ENCODE measurements around the gene DIS3L2.

Gene DIS3L2

GRCh38 chr2:232276084-232276732, 314.7 kb downstream of the DIS3L2 start:
- no peak for DNase-seq

DNA sequence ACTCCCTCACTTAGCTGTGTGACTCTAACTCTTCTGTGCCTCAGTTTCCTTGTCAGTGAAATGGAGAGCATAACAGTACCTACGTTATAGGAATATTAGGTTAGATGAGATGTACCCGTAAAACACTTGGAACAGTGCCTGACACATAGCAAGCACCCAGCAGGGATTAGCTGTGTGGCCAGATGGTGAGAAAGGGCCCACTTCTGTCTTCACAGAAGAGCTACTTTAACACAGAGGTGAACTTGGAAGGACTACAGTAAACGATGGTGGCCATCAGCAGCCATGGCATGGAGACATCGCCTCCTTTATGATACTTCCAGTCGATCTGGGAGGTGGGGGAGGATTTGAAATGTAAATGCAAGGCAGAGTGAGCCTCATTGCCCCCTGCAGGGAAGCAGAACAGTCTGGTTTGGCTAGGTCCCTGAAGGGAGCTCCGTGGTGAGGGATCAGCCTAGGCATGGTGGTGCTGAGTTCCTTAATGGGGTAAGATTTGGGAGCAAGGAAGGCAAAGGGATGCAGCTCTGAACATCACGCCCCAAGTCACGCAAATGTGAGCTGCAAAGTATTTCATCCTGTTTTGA, 315.3 kb downstream of the DIS3L2 start:
- DNase-seq = no peak

- no peak for DNase-seq
These were observed 317.0 kb downstream of the DIS3L2 start for GRCh38 chr2:232278534-232278933.

- DNase-seq = no peak
These were observed 318.8 kb downstream of the DIS3L2 start for GRCh38 chr2:232280341-232280740.

DNA sequence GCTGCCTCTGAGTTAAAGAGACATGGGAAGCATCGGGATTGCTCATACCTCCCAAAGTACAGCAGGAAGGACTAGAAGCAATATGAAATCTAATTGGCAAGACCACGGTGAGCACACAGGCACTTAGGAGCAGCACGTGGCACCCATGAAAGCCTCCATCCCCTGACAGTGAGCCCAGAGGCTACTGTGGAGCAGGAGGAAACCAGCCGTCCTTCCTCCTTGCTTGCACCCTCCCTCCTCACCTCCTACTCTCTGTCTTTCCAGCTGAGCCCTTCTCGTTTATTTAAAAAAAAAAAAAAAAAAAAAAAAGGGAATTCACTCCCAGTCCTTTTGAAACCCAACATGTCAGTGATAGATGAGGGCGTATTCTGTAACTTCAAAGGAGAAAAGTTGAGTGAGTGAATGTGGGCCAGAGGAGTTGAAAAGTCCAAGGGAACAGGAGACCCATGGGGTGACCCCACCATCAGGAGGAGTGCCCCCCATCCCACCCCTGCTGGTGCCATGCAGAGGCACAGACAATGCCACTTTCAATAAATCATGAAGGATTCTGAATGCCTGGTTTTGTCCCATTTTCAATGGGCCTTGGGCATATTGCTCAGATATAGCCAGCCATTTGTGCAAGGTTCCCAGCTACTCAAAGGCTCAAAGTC, 320.5 kb downstream of the DIS3L2 start:
- no peak for DNase-seq

DNA sequence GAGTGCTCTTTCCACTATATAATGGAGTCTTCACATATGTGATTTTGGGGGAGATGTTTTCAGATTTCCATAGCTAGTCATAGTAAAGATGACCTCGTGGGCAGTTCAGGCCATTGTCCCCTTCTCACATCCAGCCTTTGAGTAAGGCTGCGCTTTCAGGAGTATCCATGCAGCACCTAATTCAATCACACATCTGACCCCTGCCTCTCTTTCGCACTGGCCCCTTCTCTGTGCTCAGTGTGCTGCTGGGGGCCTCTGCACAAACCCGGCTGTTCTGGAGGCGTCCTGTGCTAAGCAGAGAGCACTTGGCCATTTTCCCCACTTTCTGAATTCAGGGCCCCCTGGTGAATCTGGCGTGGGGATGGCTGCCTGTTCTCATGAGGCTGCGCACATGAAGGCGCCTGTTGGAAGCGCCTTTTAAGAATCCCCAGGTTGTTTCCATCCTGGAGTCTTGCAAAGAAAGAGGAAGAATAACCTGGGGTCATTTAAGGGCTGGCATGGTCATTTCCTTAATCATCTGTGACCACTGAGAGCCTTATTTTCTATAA, 321.1 kb downstream of the DIS3L2 start:
- DNase-seq = no peak

GRCh38 chr2:232286001-232286868, 324.7 kb downstream of the DIS3L2 start:
- no peak for DNase-seq

GRCh38 chr2:232287316-232287715, 325.8 kb downstream of the DIS3L2 start:
- DNase-seq = no peak

GRCh38 chr2:232288489-232289030, 327.0 kb downstream of the DIS3L2 start:
- DNase-seq = no peak

- DNase-seq = no peak
These were observed 329.2 kb downstream of the DIS3L2 start for GRCh38 chr2:232290668-232291067.

- DNase-seq = no peak
These were observed 329.8 kb downstream of the DIS3L2 start for GRCh38 chr2:232291343-232291742.

- DNase-seq = peak; percentile 48 to 81
These were observed 331.1 kb downstream of the DIS3L2 start for GRCh38 chr2:232292395-232293154.

DNA sequence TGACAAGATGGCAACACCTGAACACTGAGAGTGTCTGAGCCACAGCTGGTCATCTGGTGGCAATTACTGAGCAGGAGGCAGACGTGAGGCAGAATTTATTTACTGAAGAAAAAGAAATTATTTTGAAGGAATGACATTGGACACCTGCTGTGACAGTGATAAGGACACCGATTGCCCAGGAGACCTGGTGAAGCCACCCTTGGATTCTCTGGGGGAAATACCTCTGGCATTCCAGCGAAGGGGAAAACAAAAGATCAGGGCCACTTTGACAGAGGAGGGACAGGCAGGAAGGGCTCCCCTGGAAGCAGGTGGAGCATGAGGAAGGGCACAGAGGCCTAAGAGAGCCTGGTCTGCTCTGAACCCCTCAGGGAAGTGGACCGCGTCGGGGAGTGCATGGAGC, 331.7 kb downstream of the DIS3L2 start:
- no peak for DNase-seq

DNA sequence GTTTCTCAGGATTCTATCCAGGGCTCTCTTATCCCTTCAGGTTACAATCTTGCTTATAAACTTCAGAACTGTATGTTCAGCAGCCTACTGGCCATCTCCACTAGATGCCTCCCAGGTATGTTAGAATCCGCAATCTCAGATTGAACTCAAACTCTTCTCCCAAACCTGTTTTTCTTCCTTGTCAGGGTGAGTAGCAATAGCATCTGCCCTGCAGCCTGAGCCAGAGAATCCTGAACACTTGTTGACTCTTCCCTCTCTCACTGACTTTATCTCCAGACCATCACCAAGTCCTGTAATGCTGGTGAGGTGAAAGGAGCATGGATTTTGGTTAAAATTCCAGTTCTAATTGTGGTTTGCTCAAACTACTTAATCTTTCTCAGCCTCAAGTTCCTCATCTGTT, 334.5 kb downstream of the DIS3L2 start:
- DNase-seq = no peak

DNA sequence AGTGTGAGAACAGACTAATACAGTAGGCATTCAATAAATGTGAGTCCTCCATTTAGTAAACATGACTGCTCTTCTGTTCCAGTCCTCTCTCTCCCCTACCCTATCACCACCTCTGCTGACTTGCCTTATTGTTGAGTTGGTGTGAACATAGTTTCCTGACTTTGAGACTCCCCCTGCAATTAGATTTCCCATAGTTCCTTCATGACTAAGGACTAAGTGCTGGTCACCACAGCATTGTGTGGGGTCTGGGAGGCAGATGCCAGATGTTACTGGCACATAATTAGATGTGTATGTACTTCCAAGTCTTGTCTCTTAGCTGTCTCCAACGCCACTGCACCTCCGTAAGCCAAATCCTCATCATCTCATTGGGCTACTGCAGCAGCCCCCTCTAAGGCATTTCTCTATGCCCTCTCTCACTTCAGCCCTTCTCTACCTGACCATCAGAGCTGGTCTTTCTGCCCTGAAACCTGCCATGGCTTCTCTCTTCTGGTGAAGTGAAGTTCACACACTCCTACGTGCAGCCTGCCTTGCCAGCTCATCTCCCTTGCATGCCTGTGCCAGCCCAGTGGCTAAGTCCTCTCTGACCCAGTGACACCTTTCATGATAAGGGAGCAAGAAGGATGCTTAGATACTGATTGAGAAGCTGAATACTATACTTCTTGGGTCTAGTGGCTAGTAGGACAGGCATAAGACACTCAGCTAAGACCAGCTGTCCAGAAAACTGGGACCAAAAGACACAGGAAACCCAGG, 335.4 kb downstream of the DIS3L2 start:
- no peak for DNase-seq

DNA sequence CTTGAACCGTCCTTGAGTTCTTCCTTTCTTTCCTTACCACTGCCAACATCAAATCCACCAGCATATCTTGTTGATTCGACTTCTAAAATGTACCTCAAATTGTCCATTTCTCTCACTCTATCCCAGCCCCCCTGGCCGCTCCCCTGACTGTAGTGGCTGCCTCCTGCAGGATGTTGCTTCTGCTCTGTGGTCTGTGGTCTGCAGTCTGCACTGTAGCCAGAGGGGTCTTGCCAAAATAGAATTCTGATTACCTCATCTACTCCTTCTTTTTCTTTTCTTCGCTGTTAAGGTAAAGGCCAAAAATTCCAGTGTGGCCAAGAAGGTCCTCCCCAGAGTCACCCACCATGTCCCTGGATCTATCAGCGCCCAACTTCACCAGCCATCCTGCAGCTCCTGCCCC, 337.6 kb downstream of the DIS3L2 start:
- no peak for DNase-seq

- no peak for DNase-seq
These were observed 338.6 kb downstream of the DIS3L2 start for GRCh38 chr2:232299927-232300674.

DNA sequence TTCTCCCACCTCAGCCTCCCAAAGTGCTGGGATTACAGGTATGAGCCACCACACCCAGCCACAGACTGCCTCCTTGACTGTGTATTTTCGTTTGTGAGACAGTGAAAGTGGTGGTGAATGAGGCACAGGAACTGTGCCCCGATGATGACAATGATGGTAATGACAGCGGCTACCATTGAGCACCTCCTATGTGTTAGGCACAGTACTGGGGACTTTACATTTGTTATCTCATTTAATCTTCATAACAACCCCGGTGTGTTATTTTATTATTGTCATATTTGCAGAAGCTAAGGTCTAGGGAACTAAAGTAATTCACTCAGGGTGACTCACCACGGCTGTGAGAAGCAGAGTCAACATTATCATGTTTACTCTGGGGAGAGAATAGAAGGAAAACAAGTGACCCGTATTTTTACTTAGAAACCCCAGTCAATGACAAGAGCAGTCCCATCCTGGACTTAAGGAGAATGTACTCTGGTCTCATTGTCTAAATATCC, 339.4 kb downstream of the DIS3L2 start:
- no peak for DNase-seq

DNA sequence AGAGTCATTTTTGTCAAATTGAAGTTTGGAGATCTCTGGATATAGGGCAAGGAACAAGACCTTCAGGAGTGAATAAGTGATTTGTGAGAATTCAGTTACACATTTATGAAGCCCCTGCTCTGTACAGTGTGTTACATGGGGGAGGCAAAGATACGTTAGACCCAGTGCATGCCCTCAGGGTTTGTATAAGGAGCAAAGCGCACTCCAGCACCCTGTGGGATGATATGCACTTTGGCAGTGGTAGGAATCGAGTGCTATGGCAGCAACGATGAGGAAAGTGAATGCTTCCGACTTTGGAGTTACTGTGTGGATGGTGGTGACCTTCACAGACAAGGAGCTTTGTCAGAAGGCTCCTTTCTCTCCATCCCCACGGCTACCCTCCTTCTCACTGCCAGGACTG, 342.7 kb downstream of the DIS3L2 start:
- no peak for DNase-seq

- DNase-seq = no peak
These were observed 345.3 kb downstream of the DIS3L2 start for GRCh38 chr2:232306741-232307305.
